HG03135 (cell line): ENCODE results near the gene DHCR24.

Experiments
- ATAC-seq: cut with Tn5 transposase; IDR thresholded peaks from one replicate; pipeline ENCODE4 v1.9.1; 2021; ENCODE audit warnings: mild to moderate bottlenecking, moderate library complexity; ENCODE audit not compliant: unreplicated experiment

DHCR24 gene

GRCh38 chr1:54846716-54847284 lies 40.2 kb downstream of the DHCR24 start:
- no peak for ATAC-seq

GRCh38 chr1:54846301-54846700 lies 40.7 kb downstream of the DHCR24 start:
- ATAC-seq = no peak

GRCh38 chr1:54845772-54846171 lies 41.2 kb downstream of the DHCR24 start:
- ATAC-seq = no peak

- ATAC-seq = no peak
Observed at GRCh38 chr1:54844564-54844963, 42.4 kb downstream of the DHCR24 start.

GRCh38 chr1:54843449-54843848 lies 43.5 kb downstream of the DHCR24 start:
- no peak for ATAC-seq

GRCh38 chr1:54842963-54843362 lies 44.0 kb downstream of the DHCR24 start:
- ATAC-seq = no peak

GRCh38 chr1:54842206-54842915 lies 44.6 kb downstream of the DHCR24 start:
- no peak for ATAC-seq

- no peak for ATAC-seq
Observed at GRCh38 chr1:54839824-54840223, 47.2 kb downstream of the DHCR24 start.

- no peak for ATAC-seq
Observed at GRCh38 chr1:54838565-54839180, 48.3 kb downstream of the DHCR24 start.

- ATAC-seq = no peak
Observed at GRCh38 chr1:54837002-54837853, 49.8 kb downstream of the DHCR24 start.

GRCh38 chr1:54836594-54836993 lies 50.4 kb downstream of the DHCR24 start:
- ATAC-seq = no peak

GRCh38 chr1:54835970-54836369 lies 51.0 kb downstream of the DHCR24 start:
- ATAC-seq = no peak

- ATAC-seq = no peak
Observed at GRCh38 chr1:54835131-54835898, 51.7 kb downstream of the DHCR24 start.

GRCh38 chr1:54834007-54834541 lies 52.9 kb downstream of the DHCR24 start:
- ATAC-seq = no peak

- ATAC-seq = no peak
Observed at GRCh38 chr1:54833121-54833520, 53.9 kb downstream of the DHCR24 start.

GRCh38 chr1:54826226-54826816 lies 60.7 kb downstream of the DHCR24 start:
- no peak for ATAC-seq

GRCh38 chr1:54825696-54826095 lies 61.3 kb downstream of the DHCR24 start:
- no peak for ATAC-seq

GRCh38 chr1:54823670-54824069 lies 63.3 kb downstream of the DHCR24 start:
- no peak for ATAC-seq

GRCh38 chr1:54819733-54820132 lies 67.3 kb downstream of the DHCR24 start:
- ATAC-seq = no peak

GRCh38 chr1:54819195-54819536 lies 67.8 kb downstream of the DHCR24 start:
- no peak for ATAC-seq
